IPS-18c (cell line): ENCODE results near the gene HSPG2.

ENCODE experiments used
- H3K4me3 ChIP-seq: 2 replicates; pipeline ENCODE4 v1.7.0; 2013; ENCODE audit warnings: low read depth, mild to moderate bottlenecking, low read length, moderate library complexity; ENCODE audit not compliant: insufficient read depth
- H3K9me3 ChIP-seq: one replicate; pipeline ENCODE4 v1.6.1; 2013; ENCODE audit warnings: mild to moderate bottlenecking, low read length, moderate library complexity; ENCODE audit not compliant: control insufficient read depth, insufficient read depth

Gene HSPG2

DNA sequence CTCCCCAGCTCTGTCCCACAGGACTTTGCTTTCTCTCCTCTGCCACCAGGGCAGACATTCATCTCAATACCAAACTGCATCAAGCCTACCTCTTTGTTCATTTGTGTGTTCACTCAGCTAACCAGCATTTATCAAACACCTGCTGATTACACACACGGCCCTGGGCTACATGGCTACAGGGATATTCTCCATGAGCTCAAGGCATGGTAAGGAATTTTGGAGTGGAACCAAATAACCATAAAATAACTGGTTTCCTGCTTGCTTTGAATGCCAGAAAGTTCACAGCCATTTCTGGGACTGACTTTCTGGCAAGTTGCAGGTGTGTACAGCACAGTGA, 70.4 kb downstream of the HSPG2 start:
- Histone ChIP-seq H3K9me3 (no peaks in the 10 kb centered on the region), H3K4me3 (no peak overlapping the region)

GRCh38 chr1:21865943-21866706, 71.0 kb downstream of the HSPG2 start:
- Histone ChIP-seq H3K9me3 (no peaks in the 10 kb centered on the region), H3K4me3 (no peak overlapping the region)

DNA sequence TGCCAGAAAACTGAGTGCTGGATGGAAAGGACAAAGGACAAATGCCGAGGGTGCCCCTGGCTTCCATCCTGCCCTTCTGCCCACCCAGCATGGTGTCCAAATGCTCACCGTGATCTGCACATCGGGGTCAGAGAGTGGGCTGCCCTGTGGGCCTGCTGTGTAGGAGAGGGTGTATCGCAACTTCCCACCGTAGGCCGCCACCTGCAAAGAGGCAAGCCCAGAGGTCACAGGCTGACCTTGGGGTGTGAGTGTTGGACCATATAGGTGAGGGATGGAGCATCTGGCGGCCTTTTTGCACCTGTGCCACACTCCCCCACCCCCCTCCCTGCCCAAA, 71.5 kb downstream of the HSPG2 start:
- Histone ChIP-seq H3K9me3 (no peaks in the 10 kb centered on the region), H3K4me3 (no peak overlapping the region)

DNA sequence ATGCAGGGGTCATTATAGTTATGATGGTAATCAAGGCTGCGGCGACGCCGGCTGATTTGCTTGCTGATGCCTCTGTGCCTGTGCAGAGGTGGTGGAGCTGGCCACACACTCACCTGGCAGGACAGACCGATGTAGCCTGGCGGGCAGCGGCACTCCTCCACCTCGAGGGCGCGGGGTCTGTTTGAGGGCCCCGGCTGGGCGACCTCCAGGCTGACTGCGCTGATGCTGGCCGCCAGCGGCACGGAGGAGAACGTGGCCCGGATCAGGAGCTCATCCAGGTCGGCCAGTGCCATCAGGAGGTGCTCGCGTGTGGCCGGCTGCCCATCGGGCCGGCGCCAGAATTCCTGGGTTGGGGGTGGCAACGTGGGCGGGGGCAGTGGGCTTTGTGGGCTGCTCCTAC, 72.4 kb downstream of the HSPG2 start:
- H3K4me3 ChIP-seq: no peak overlapping the region
- H3K9me3 ChIP-seq: no peaks in the 10 kb centered on the region

- Histone ChIP-seq H3K9me3 (no peaks in the 10 kb centered on the region), H3K4me3 (no peak overlapping the region)
Measured at GRCh38 chr1:21863981-21864380, 73.1 kb downstream of the HSPG2 start.

GRCh38 chr1:21861602-21862429, 75.3 kb downstream of the HSPG2 start:
- no peaks in the 10 kb centered on the region for H3K9me3 ChIP-seq
- no peak overlapping the region for H3K4me3 ChIP-seq

DNA sequence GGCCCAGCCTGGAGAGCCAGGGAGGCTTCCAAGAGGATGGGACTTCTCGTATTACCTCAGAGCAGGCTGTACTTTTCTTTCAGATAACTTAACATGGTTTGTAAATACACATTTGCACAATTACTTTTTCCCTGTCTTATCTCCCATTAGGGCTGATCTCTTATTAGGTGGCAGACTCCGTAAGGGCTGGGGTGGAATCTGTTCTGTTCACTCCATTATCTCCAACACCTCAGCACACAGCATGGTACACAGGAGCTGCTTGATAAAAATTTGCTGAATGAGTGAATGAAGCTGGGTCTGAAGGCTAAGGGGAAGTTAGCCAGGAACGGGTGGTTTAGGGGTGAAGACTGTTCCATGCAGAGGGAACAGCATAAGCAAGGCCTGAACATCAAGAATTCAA, 76.1 kb downstream of the HSPG2 start:
- Histone ChIP-seq H3K4me3 (no peak overlapping the region), H3K9me3 (no peaks in the 10 kb centered on the region)

GRCh38 chr1:21859669-21860179, 77.4 kb downstream of the HSPG2 start:
- H3K4me3 ChIP-seq: no peak overlapping the region
- H3K9me3 ChIP-seq: no peaks in the 10 kb centered on the region

DNA sequence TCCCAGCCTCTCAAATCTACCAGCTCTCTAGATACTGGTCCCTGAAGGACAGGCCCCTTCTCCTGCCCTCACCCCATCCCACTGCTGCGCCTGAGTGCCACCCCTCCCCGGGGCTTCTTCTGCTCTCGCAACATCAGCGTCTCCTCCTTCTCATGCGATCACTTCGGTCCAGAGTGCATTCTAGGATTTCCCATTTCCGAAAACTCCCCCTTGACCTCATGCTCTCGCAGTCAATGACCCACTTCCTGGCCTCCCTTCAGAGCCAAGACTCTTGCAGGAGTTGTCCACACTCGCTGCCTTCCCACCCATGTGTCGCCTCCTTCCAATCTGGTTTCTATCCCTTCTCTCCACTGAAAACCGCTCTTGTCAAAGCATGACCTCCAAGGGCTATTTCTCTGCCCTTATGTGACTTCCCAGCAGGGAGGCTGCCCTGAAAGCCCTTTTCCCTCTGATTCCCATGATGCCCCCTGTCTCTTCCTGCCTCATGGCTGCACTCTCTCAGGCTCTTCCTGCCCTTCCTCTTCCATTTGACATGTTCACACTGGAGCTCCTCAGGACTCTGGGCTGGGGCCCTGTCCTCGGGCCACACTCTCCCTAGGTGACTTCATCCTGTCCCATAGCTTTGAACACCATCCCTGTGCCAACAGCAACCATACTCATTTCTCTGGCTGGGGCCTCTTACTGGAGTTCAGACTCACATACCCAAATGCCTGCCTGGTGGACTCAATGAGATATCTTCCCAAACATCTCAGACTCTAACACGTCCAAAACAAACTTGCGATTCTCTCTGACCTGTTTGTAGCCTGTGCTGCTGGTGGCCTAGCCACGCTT, 79.1 kb downstream of the HSPG2 start:
- no peak overlapping the region for H3K4me3 ChIP-seq

DNA sequence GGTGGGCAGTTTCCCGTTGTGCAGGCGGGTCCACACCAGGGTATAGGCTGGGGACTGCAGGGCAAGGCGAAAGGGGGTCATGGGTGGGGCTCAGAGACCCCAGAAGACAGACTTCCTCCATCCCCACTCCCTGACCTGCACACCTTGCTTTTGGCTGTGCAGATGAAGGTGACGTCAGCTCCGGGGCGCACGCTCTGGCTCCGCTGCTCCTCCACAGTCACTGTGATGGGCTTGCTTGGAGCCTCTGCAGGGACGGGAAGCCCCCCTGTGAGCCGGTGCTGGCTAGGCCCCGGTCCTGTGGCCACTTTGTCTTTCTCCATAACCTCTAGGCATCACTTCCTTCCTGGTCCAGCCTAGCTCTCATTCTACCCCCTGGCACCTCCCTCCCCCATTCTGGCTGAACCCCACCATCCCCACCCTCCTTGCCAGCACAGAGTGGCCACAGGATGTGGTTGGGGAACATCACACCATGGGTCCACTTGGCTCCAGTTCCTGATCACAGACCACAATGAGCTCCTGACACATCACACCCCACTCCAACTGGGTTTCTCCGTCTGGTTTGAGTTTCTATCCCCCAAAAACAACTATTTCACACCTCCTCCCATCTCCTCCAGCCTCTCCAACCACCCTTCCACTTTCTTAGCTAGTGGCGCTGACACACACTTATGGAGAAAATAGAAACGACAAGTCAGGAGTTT, 79.8 kb downstream of the HSPG2 start:
- no peak overlapping the region for H3K4me3 ChIP-seq
- H3K9me3 ChIP-seq: no peaks in the 10 kb centered on the region

More for the DNA sequence above, 79.1 kb downstream of the HSPG2 start:
- no peaks in the 10 kb centered on the region for H3K9me3 ChIP-seq

GRCh38 chr1:21855257-21856096, 81.6 kb downstream of the HSPG2 start:
- Histone ChIP-seq H3K9me3 (no peaks in the 10 kb centered on the region), H3K4me3 (no peak overlapping the region)

DNA sequence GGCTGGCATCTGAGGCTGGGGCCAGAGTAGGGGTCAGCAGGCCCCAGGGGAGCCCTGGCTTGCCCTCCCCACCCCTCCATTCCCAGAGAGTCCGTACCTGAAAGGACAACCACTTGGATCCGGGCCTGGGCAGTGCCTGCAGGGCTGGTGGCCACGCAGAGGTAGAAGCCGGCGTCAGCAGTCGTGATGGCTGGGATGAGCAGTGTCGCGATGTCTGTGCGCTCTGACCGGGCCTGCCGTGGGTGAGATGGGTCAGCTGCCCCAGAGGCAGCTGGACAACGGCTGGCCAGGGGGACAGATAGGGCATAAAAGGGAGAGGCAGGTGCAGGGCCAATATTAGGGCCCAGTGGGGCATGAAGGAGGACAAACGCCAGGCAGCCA, 82.4 kb downstream of the HSPG2 start:
- H3K9me3 ChIP-seq: no peaks in the 10 kb centered on the region
- no peak overlapping the region for H3K4me3 ChIP-seq

GRCh38 chr1:21854090-21854750, 82.9 kb downstream of the HSPG2 start:
- Histone ChIP-seq H3K4me3 (no peak overlapping the region), H3K9me3 (no peaks in the 10 kb centered on the region)

- H3K4me3 ChIP-seq: no peak overlapping the region
- no peaks in the 10 kb centered on the region for H3K9me3 ChIP-seq
Measured at GRCh38 chr1:21853131-21853427, 84.0 kb downstream of the HSPG2 start.

GRCh38 chr1:21852282-21853130, 84.6 kb downstream of the HSPG2 start:
- H3K9me3 ChIP-seq: no peaks in the 10 kb centered on the region
- H3K4me3 ChIP-seq: no peak overlapping the region
